Measurements from ENCODE around the gene EIF3K.
A peak's percentile ranks its signal among the peaks of the same experiment; 100 is the strongest.

The EIF3K gene

DNA sequence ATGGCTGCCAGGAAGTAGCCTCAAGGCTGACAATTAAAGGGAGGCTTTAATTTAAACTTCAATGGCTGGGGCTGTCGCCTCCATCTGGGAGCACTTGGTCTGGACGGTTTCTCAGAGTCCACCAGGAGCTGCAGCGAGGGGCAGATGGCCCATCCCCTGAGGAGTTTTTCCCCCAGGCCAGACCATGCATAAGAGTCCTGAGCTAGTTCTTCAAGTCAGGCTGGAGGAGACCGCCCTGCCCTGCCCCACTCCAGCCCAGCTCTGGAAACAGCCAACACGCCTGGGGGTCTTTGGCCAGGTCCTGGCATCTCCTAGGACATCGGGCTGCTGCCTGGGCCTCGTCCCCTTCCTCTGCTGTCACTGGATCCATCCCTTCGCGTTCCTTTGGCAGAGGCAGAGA lies 23.2 kb downstream of the EIF3K start:
- Histone ChIP-seq H3K4me1 (ENCODE audit: control insufficient read depth, insufficient read depth, low read length) (peaks cover 8% of the 10 kb centered on the region), H3K4me3 (ENCODE audit: low read depth, low read length) (no peak overlapping the region), H3K9me3 (ENCODE audit: control insufficient read depth, insufficient read depth, low read length) (no peaks in the 10 kb centered on the region), H3K9ac (ENCODE audit: low read depth, low read length) (no peak overlapping the region), H3K36me3 (ENCODE audit: control insufficient read depth, insufficient read depth, low read length) (peaks cover 3% of the 10 kb centered on the region), H3K27me3 (ENCODE audit: control insufficient read depth, insufficient read depth, low read length) (no peaks in the 10 kb centered on the region)

DNA sequence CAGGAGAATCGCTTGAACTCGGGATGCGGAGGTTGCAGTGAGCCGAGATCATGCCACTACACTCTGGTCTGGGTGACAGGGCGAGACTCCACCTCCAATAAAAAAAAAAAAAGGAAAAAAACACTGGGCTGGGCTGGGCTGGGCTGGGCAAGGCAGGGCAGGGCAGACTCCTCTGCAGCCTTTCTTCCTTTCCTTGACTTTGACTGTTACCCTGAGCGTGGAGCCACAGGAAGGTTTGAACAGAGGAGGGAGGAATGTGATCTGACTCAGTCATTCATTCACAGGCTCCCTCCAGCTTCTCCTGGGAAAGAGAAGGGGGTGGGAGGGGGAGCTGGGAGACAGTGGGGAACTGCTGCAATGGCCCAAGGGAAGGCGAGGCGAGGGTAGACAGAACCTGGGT lies 25.7 kb downstream of the EIF3K start:
- no peaks in the 10 kb centered on the region for H3K27me3 ChIP-seq (ENCODE audit: control insufficient read depth, insufficient read depth, low read length)
- no peaks in the 10 kb centered on the region for H3K36me3 ChIP-seq (ENCODE audit: control insufficient read depth, insufficient read depth, low read length)
- H3K9me3 ChIP-seq (ENCODE audit: control insufficient read depth, insufficient read depth, low read length): no peaks in the 10 kb centered on the region
- H3K9ac ChIP-seq (ENCODE audit: low read depth, low read length): no peak overlapping the region
- H3K4me3 ChIP-seq (ENCODE audit: low read depth, low read length): no peak overlapping the region
- peaks cover 2% of the 10 kb centered on the region for H3K4me1 ChIP-seq (ENCODE audit: control insufficient read depth, insufficient read depth, low read length)

DNA sequence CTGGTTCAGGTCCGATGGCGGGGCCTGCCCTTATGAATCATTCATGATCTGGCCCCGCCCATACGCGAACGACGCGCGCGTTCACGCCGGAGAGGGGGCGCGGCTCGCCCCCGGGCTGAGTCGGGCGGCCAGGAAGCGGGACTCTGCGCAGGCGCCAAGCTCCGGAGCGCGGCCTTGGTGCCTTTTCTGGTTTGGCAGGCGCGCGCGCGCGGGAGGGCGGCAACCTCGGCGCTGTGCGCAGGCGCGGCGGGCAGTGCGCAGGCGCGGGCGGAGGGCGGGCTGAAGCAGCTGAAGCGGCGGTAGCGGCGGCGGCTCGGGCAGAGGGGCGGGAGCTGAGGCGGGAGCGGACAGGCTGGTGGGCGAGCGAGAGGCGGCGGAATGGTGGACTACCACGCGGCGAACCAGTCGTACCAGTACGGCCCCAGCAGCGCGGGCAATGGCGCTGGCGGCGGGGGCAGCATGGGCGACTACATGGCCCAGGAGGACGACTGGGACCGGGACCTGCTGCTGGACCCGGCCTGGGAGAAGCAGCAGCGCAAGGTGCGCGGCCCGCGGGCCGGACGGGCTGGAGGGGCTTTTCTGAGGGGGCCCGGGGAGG lies 28.5 kb downstream of the EIF3K start, which contains the start of gene ACTN4:
TSS of gene ACTN4 (plus strand) at position 282 of the 598 bp plus-strand sequence. CDS start at position 379, 97 bp downstream.
- H3K4me3 ChIP-seq (ENCODE audit: low read depth, low read length): peak within 1 kb of the TSS; percentile 80
- H3K27me3 ChIP-seq (ENCODE audit: control insufficient read depth, insufficient read depth, low read length): no peaks in the 10 kb centered on the region
- no peaks in the 10 kb centered on the region for H3K36me3 ChIP-seq (ENCODE audit: control insufficient read depth, insufficient read depth, low read length)
- peak within 1 kb of the TSS; percentile 88 for H3K9ac ChIP-seq (ENCODE audit: low read depth, low read length)
- no peaks in the 10 kb centered on the region for H3K9me3 ChIP-seq (ENCODE audit: control insufficient read depth, insufficient read depth, low read length)
- peaks cover 19% of the 10 kb centered on the region for H3K4me1 ChIP-seq (ENCODE audit: control insufficient read depth, insufficient read depth, low read length)

DNA sequence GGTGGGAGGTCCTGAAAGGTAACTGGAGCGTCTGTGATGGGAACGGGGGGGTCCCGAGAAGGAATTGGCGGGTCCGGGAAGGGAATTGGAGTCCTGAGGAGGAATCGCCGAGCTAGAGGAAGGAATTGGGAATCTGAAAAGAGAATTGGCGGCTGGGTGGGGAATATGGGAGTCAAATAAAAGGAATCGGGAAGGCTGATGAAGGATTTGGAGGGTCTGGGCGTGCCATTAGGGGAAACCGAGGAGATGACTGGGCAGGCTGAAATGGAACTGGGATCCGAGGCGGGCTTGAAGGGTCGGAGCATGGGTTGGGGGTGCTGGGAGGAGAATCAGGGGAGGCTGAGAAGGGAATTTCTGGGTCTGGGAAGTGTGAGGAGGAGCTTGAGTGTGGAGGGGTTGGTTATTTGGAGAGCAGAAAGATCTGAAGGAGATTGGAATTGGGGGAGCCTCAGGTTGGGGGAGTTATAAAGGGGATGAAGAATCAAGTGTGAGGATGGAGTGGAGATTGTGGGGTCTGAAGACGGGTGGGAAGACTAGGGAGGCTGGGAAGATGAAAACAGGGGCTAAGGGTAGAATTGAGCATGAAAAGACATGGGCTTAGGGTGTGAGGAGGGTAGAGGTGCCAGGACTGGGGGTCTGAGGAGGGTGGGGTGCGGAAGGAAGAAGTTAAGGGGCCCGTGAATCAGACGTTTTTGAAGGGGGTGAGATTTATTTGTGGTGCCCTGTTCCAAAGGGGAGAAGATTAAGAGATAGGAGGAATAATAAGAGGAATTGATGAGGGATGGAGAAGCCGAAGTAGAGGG lies 29.2 kb downstream of the EIF3K start:
- peak overlapping the region; percentile 80 for H3K4me3 ChIP-seq (ENCODE audit: low read depth, low read length)
- H3K9me3 ChIP-seq (ENCODE audit: control insufficient read depth, insufficient read depth, low read length): no peaks in the 10 kb centered on the region
- H3K27me3 ChIP-seq (ENCODE audit: control insufficient read depth, insufficient read depth, low read length): no peaks in the 10 kb centered on the region
- H3K36me3 ChIP-seq (ENCODE audit: control insufficient read depth, insufficient read depth, low read length): no peaks in the 10 kb centered on the region
- peaks cover 19% of the 10 kb centered on the region for H3K4me1 ChIP-seq (ENCODE audit: control insufficient read depth, insufficient read depth, low read length)
- H3K9ac ChIP-seq (ENCODE audit: low read depth, low read length): peak overlapping the region; percentile 88

DNA sequence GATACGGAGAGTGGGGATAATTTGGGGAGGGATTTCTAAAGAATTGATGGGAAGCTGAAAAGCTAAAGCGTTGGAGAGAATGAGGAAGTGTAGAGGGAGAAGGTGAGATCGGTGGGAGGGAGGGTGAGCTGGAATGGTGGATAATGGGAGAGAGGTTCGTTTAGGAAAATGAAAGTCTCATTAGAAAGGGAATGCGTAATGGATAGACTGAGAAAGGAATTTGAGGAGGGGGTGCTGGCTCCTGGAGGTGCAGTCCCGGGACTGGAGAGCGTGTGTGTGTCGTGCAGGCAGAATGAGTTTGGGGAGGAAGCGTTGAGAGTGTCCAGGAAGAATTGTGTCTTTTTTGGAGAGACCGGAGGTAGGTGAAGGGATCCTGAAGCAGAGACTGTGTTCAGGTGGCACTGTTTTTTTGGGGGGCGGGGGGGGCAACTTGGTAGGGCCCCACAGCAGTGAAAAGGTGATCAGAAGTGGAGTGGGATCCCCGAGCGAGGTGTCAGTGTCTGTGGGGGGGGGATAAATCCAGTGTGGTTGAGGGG lies 29.8 kb downstream of the EIF3K start:
- Histone ChIP-seq H3K27me3 (ENCODE audit: control insufficient read depth, insufficient read depth, low read length) (no peaks in the 10 kb centered on the region), H3K36me3 (ENCODE audit: control insufficient read depth, insufficient read depth, low read length) (no peaks in the 10 kb centered on the region), H3K9me3 (ENCODE audit: control insufficient read depth, insufficient read depth, low read length) (no peaks in the 10 kb centered on the region), H3K4me3 (ENCODE audit: low read depth, low read length) (peak overlapping the region; percentile 80), H3K9ac (ENCODE audit: low read depth, low read length) (peak overlapping the region; percentile 88), H3K4me1 (ENCODE audit: control insufficient read depth, insufficient read depth, low read length) (peaks cover 22% of the 10 kb centered on the region)

DNA sequence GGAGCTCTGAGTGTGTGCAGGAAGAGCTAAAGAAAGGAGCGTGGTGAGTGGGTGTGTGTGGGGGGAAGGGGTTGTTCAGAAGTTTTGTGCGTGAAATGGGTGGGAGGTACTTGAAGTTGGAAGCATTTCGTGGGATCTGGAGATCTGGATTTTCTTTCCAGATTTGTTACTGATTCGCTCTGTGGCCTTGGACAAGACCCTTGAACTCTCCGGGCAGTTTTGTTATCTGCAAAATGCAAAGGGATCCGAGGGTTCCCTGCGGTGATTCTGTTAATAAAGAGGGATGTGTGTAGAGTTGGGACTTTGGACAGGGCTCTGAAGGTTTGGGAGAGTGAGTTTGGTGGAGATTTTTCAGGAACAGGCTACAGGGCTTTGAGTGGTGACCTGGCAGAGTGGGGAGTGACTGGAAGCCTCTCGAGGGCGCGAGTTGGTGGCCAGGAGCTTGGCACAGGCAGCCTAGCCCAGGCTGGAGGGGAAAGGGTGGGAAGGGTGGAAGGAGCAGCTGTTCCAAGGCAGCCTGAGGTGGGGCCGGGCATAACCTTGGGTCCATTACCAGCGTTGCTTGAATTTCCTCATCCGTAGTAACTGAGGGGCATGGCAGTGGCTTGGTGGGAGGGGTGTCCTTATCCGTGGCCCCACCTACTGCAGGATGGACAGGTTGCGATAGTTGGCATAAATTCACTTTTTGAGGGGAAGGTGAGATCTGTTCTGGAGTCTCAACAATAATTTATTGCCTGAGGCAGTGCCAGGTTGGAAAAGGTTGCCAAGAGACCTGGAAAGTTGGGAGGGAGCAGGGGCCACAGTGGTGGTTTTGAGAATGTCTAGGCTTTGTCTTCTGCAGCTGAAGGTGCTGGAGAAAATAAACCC lies 30.6 kb downstream of the EIF3K start:
- H3K9ac ChIP-seq (ENCODE audit: low read depth, low read length): peak overlapping the region; percentile 70
- H3K27me3 ChIP-seq (ENCODE audit: control insufficient read depth, insufficient read depth, low read length): no peaks in the 10 kb centered on the region
- H3K36me3 ChIP-seq (ENCODE audit: control insufficient read depth, insufficient read depth, low read length): no peaks in the 10 kb centered on the region
- peaks cover 25% of the 10 kb centered on the region for H3K4me1 ChIP-seq (ENCODE audit: control insufficient read depth, insufficient read depth, low read length)
- H3K4me3 ChIP-seq (ENCODE audit: low read depth, low read length): peak overlapping the region; percentile 80
- H3K9me3 ChIP-seq (ENCODE audit: control insufficient read depth, insufficient read depth, low read length): no peaks in the 10 kb centered on the region

DNA sequence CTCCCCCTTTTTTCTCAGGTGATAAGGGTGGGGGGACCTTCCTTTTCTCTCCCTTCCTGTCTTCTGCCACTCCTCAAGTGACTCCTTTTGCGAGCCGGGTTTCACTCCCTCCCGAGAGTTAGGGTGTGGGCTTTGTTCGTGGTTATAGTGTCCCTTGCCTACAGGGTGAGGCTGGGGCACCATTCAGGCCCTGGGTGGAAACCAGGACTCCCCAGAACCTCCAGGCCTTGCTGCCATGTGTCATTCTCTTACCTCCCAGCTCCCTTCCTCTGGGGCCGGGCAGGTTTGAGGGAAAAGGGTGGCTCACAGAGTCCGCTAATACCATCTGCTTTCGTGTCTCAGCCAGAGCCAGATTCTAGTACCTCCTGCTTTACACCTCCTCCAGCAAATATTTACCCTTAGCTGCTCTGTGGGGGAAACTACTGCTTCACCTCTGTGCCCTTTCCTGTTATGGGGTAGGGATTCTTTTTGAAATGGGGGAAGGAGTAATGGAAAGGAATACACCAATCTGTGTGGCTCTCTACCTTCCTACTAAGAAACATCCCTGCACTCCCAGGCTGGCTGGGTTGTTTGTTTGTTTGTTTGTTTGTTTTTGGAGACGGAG lies 31.3 kb downstream of the EIF3K start:
- peak overlapping the region; percentile 80 for H3K4me3 ChIP-seq (ENCODE audit: low read depth, low read length)
- H3K9me3 ChIP-seq (ENCODE audit: control insufficient read depth, insufficient read depth, low read length): no peaks in the 10 kb centered on the region
- H3K9ac ChIP-seq (ENCODE audit: low read depth, low read length): peak overlapping the region; percentile 28
- H3K4me1 ChIP-seq (ENCODE audit: control insufficient read depth, insufficient read depth, low read length): peaks cover 31% of the 10 kb centered on the region
- no peaks in the 10 kb centered on the region for H3K36me3 ChIP-seq (ENCODE audit: control insufficient read depth, insufficient read depth, low read length)
- no peaks in the 10 kb centered on the region for H3K27me3 ChIP-seq (ENCODE audit: control insufficient read depth, insufficient read depth, low read length)

DNA sequence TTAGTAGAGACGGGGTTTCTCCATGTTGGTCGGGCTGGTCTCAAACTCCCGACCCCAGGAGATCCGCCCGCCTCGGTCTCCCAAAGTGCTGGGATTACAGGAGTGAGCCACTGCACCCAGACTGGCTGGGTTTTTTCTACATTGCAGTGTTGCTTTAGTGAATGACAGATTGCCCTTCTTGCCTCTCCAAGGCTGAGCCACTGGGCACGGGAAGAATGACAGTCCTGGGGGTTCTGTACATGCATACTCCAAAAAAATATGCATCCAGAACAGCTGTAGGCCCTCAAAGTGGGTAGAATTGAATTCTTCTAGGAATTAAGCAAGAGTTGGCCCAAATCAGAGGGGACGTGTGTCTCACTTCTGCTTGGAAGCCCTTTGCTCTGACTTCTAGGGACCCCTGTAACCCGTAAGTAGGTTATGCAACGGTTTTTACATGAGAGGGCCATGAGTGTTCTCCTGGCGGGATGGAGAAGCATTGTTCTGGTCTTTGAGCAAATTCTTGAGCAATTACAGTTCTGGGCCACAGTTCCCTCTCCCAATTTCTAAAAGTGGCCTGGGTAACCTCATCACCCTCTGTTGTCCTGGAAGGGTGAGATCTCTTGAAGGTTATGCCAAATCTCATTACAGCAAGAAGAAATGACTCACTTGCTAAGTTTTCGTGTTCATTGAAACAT lies 32.1 kb downstream of the EIF3K start:
- Histone ChIP-seq H3K9ac (ENCODE audit: low read depth, low read length) (no peak overlapping the region), H3K4me3 (ENCODE audit: low read depth, low read length) (peak overlapping the region; percentile 80), H3K4me1 (ENCODE audit: control insufficient read depth, insufficient read depth, low read length) (peaks cover 31% of the 10 kb centered on the region), H3K27me3 (ENCODE audit: control insufficient read depth, insufficient read depth, low read length) (no peaks in the 10 kb centered on the region), H3K9me3 (ENCODE audit: control insufficient read depth, insufficient read depth, low read length) (no peaks in the 10 kb centered on the region), H3K36me3 (ENCODE audit: control insufficient read depth, insufficient read depth, low read length) (no peaks in the 10 kb centered on the region)

DNA sequence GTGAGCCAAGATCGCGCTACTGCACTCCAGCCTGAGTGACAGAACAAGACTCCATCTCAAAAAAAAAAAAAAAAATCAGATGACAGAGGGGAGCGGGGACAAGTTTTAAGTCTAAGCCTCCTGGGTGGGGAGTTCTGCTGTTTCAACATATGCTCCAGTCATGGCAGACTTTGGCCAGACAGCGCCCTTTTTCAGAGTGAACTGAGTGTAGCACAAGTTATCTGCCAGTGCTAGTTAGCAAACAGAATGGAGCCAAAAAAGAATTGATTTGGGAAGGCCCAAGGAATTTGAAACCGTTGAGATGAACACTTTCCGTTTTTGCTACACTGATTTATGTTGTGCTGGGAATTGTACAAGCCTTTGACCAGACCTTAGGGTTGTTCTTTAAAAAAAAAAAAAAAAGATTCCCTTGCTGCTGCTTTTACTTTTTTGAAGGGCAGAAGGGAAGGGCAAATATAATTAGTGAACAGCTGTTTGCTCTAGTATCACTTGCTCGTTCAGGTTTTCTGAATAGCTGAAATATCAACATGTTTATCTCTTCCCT lies 34.1 kb downstream of the EIF3K start:
- Histone ChIP-seq H3K4me3 (ENCODE audit: low read depth, low read length) (no peak overlapping the region), H3K9me3 (ENCODE audit: control insufficient read depth, insufficient read depth, low read length) (no peaks in the 10 kb centered on the region), H3K36me3 (ENCODE audit: control insufficient read depth, insufficient read depth, low read length) (peaks cover 3% of the 10 kb centered on the region), H3K27me3 (ENCODE audit: control insufficient read depth, insufficient read depth, low read length) (no peaks in the 10 kb centered on the region), H3K4me1 (ENCODE audit: control insufficient read depth, insufficient read depth, low read length) (peaks cover 42% of the 10 kb centered on the region), H3K9ac (ENCODE audit: low read depth, low read length) (no peak overlapping the region)

DNA sequence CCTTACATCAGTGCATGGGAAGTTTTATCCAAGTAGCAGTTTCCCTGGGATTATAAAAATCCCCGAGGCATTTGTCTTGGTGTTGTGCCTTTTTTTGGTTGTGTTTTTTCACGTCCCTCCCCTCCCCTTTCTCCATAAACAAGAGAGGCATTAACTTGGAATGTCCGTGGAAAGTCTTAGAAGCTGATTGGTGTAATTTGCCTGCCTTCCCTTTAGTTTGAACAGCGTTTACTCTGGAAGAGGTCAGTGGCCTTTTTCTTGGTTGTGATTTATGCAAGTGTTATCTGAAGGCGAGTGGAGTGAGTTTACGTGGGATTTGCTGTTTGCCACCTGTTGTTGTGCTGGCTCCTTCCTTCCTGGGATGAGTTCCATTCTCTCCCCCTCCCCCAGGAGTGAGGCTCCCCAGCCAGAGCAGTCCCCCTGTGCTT lies 35.7 kb downstream of the EIF3K start:
- Histone ChIP-seq H3K4me3 (ENCODE audit: low read depth, low read length) (no peak overlapping the region), H3K4me1 (ENCODE audit: control insufficient read depth, insufficient read depth, low read length) (peaks cover 47% of the 10 kb centered on the region), H3K36me3 (ENCODE audit: control insufficient read depth, insufficient read depth, low read length) (peaks cover 3% of the 10 kb centered on the region), H3K27me3 (ENCODE audit: control insufficient read depth, insufficient read depth, low read length) (no peaks in the 10 kb centered on the region), H3K9ac (ENCODE audit: low read depth, low read length) (no peak overlapping the region), H3K9me3 (ENCODE audit: control insufficient read depth, insufficient read depth, low read length) (no peaks in the 10 kb centered on the region)

Measured in iPS-15b (cell line).